HepG2 (cell line): ENCODE measurements around the gene ACSM2A. TPM values are rescaled to one million over a fixed set of nuclear protein-coding genes. Genes with fewer than 3 reads are reported as not detected.

Source experiments
- FOXK1 ChIP-seq: sonication (generic); formaldehyde crosslinking; IDR thresholded peaks from 2 replicates; pipeline ENCODE4 v1.4.0; 2020; ENCODE audit warnings: low read depth, missing genetic modification reagents, borderline replicate concordance
- HBP1 ChIP-seq: IDR thresholded peaks from 2 replicates; pipeline ENCODE4 v1.6.1; 2016; ENCODE audit warnings: low read depth, control low read depth
- HMGXB3 ChIP-seq: sonication (generic); formaldehyde crosslinking; IDR thresholded peaks from 2 replicates; pipeline ENCODE4 v1.4.0; 2020; ENCODE audit warnings: missing genetic modification reagents, borderline replicate concordance
- MYNN ChIP-seq: sonication (generic); formaldehyde crosslinking; IDR thresholded peaks from 2 replicates; pipeline ENCODE4 v1.4.0; 2020; ENCODE audit warnings: mild to moderate bottlenecking, low read depth, missing genetic modification reagents
- MZF1 ChIP-seq: sonication (generic); formaldehyde crosslinking; IDR thresholded peaks from 2 replicates; pipeline ENCODE4 v1.8.1; 2023; ENCODE audit warnings: mild to moderate bottlenecking, missing genetic modification reagents, borderline replicate concordance
- PHF5A ChIP-seq: IDR thresholded peaks from one replicate; pipeline ENCODE4 v1.6.1; 2018; ENCODE audit warnings: low read depth, missing genetic modification reagents; ENCODE audit not compliant: unreplicated experiment
- PHF8 ChIP-seq: sonication (generic); formaldehyde crosslinking; IDR thresholded peaks from 2 replicates; pipeline ENCODE4 v1.5.0; 2020; ENCODE audit warnings: missing genetic modification reagents
- RFXAP ChIP-seq: sonication (generic); formaldehyde crosslinking; IDR thresholded peaks from 2 replicates; pipeline ENCODE4 v1.4.0; 2020; ENCODE audit warnings: missing genetic modification reagents, borderline replicate concordance
- SKI ChIP-seq: fragments of 450-650 bp; IDR thresholded peaks from one replicate; pipeline ENCODE4 v1.6.1; 2018; ENCODE audit warnings: mild to moderate bottlenecking; ENCODE audit not compliant: partially characterized antibody
- SUZ12 ChIP-seq: fragments of 150-350 bp; IDR thresholded peaks from 2 replicates; pipeline ENCODE4 v1.6.1; 2014; ENCODE audit warnings: low read depth, low read length
- TARDBP ChIP-seq: sonication (generic); formaldehyde crosslinking; IDR thresholded peaks from 2 replicates; pipeline ENCODE4 v1.8.0; 2022; ENCODE audit warnings: mild to moderate bottlenecking, missing genetic modification reagents
- ZBTB20 ChIP-seq: sonication (generic); formaldehyde crosslinking; IDR thresholded peaks from 2 replicates; pipeline ENCODE4 v1.8.1; 2023; ENCODE audit warnings: missing genetic modification reagents, low read depth, mild to moderate bottlenecking, borderline replicate concordance
- ZNF20 ChIP-seq: sonication (generic); formaldehyde crosslinking; IDR thresholded peaks from 2 replicates; pipeline ENCODE4 v1.4.0; 2020; ENCODE audit warnings: mild to moderate bottlenecking, moderate library complexity, missing genetic modification reagents
- ZNF230 ChIP-seq: sonication (generic); formaldehyde crosslinking; IDR thresholded peaks from 2 replicates; pipeline ENCODE4 v1.4.0; 2020; ENCODE audit warnings: mild to moderate bottlenecking, missing genetic modification reagents
- ZNF660 ChIP-seq: sonication (generic); formaldehyde crosslinking; IDR thresholded peaks from 2 replicates; pipeline ENCODE4 v1.5.1; 2020; ENCODE audit warnings: mild to moderate bottlenecking, low read depth, missing genetic modification reagents, borderline replicate concordance
- ZNF761 ChIP-seq: sonication (generic); formaldehyde crosslinking; conservative IDR thresholded peaks from 2 replicates; pipeline ENCODE4 v1.4.0; 2020; ENCODE audit warnings: mild to moderate bottlenecking, missing genetic modification reagents
- polyA plus RNA-seq, 8 experiments: library from polyadenylated mRNA; depleted of rRNA in 3 of 8; stranded (reverse) in 7 of 8; unstranded in 1 of 8; fragments of >200 nt; fragmentation: Illumina TruSeq in 4 of 8; extraction: Trizol in 4 of 8; gene quantifications; 2 replicates each; pipeline versions ENCODE4 v1.2.1 to v1.2.3, GENCODE V29; 2011 to 2016; ENCODE audit warnings: low read depth in 4 of 8, missing spikeins in 1 of 8, mixed read lengths in 1 of 8; ENCODE audit not compliant: insufficient read depth in 1 of 8
- total RNA-seq, 5 experiments: library from RNA; depleted of rRNA; stranded (reverse); fragments of >200 nt; fragmentation: Illumina TruSeq; extraction: Trizol; gene quantifications; 2 replicates each; pipeline ENCODE4 v1.2.3, GENCODE V29; 2016; ENCODE audit warnings: low read depth in 1 of 5
- TF ChIP-seq, protein P1 (sequence below): sonication (generic); formaldehyde crosslinking; IDR thresholded peaks from 2 replicates; pipeline ENCODE4 v1.4.0; 2020; ENCODE audit warnings: low read depth, missing genetic modification reagents

ACSM2A gene
- total and polyA plus RNA-seq, 2 of the 13 experiments (the other 11 are each of a cell fraction or from before 2014, with no cell fraction given) = 11.4 to 16.3 TPM

DNA sequence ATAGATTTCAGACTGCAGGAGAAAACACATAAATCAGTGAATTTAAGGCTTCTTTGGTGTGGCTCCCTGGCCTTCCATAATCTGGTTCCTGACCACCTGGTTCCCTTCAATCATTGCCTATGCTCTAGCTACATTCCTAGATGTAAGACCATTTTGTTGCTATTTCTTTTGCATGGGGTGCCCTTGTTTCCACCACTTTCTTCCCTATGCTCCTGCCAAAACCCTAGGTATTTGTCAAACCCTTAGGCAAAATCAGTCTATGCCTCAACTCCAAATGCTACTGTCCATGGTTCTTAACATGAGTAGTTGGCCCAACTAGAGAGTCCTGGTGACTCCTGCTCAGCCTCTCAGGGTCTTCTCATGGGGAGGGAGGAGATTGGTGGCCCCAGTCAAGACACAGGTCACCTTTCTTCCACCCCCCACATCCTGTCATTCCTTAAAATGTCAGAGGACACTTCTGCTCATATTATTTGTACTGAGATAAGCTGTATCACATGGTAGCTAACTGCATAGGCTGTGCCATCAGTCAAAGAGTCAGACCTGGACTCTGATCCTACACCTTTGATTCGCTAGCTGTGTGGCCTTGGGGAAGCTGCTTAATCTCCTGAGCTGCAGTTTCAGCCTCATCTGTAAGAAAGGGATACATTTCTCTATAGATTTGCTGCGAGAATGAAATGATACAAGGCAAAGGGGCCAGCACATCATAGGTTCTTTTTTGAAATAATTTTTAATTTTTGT is 27.0 kb upstream of the ACSM2A start (continued):
- TF ChIP-seq HMGXB3 (CRISPR knock-in tag) (peak; percentile 76; the same call in 1 of the 2 replicates), ZNF230 (CRISPR knock-in tag) (0 out of 2 replicates have a peak, but pooled peaks have one; percentile 71), PHF8 (0 out of 2 replicates have a peak, but pooled peaks have one; percentile 46), HBP1 (CRISPR knock-in tag) (peak; percentile 63; the same call in 1 of the 2 replicates), ZNF761 (CRISPR knock-in tag) (0 out of 2 replicates have a peak, but pooled peaks have one; percentile 58), ZNF20 (no peak), MZF1 (CRISPR knock-in tag) (0 out of 2 replicates have a peak, but pooled peaks have one; percentile 81), SUZ12 (no peak), MYNN (CRISPR knock-in tag) (0 out of 2 replicates have a peak, but pooled peaks have one; percentile 86), FOXK1 (CRISPR knock-in tag) (peak; percentile 9; the same call in 1 of the 2 replicates), SKI (no peak), RFXAP (CRISPR knock-in tag) (peak; percentile 42; the same call in 1 of the 2 replicates), ZNF660 (CRISPR knock-in tag) (no peak), ZBTB20 (CRISPR knock-in tag) (0 out of 2 replicates have a peak, but pooled peaks have one; percentile 77), TARDBP (CRISPR knock-in tag) (peak; percentile 78), PHF5A (CRISPR knock-in tag) (peak; percentile 91)
- TF ChIP-seq, protein P1, sequence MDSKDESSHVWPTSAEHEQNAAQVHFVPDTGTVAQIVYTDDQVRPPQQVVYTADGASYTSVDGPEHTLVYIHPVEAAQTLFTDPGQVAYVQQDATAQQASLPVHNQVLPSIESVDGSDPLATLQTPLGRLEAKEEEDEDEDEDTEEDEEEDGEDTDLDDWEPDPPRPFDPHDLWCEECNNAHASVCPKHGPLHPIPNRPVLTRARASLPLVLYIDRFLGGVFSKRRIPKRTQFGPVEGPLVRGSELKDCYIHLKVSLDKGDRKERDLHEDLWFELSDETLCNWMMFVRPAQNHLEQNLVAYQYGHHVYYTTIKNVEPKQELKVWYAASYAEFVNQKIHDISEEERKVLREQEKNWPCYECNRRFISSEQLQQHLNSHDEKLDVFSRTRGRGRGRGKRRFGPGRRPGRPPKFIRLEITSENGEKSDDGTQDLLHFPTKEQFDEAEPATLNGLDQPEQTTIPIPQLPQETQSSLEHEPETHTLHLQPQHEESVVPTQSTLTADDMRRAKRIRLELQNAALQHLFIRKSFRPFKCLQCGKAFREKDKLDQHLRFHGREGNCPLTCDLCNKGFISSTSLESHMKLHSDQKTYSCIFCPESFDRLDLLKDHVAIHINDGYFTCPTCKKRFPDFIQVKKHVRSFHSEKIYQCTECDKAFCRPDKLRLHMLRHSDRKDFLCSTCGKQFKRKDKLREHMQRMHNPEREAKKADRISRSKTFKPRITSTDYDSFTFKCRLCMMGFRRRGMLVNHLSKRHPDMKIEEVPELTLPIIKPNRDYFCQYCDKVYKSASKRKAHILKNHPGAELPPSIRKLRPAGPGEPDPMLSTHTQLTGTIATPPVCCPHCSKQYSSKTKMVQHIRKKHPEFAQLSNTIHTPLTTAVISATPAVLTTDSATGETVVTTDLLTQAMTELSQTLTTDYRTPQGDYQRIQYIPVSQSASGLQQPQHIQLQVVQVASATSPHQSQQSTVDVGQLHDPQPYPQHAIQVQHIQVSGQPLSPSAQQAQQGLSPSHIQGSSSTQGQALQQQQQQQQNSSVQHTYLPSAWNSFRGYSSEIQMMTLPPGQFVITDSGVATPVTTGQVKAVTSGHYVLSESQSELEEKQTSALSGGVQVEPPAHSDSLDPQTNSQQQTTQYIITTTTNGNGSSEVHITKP (CRISPR knock-in tag) = no peak
